GM18508 (cell line): ENCODE data around the gene PTPRN2.
"Not testable (repeated sequence)": the region's sequence is repeated elsewhere in the genome, so short reads cannot be mapped to it uniquely, and the experiment has no call there.

Source experiments
- ATAC-seq: cut with Tn5 transposase; IDR thresholded peaks from one replicate; pipeline ENCODE4 v1.9.1; 2021; ENCODE audit warnings: moderate number of reproducible peaks; ENCODE audit not compliant: insufficient read depth, unreplicated experiment

Gene PTPRN2

GRCh38 chr7:157900556-157900955 is 687.1 kb downstream of the PTPRN2 start:
- ATAC-seq: no peak

DNA sequence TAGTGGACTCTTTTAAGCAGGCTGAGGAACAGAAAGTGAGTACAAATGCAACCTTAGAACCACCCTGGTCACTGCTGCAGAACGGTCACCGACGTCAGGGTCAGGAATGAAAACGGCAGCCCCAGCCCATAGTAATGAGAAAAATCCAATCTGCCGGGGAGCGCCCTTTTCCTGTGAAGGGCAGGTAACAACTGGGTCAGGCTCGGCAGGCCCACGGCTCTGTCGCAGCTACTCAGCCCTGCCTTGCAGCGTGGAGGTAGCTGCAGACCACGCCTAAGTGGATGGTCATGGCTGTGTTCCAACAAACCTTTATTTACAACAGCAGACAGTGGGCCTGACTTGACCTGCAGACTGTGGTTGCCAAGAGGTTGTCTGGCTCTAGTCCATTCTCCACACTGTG is 687.6 kb downstream of the PTPRN2 start:
- ATAC-seq: no peak

- no peak for ATAC-seq
These were observed 688.7 kb downstream of the PTPRN2 start for GRCh38 chr7:157898802-157899505.

DNA sequence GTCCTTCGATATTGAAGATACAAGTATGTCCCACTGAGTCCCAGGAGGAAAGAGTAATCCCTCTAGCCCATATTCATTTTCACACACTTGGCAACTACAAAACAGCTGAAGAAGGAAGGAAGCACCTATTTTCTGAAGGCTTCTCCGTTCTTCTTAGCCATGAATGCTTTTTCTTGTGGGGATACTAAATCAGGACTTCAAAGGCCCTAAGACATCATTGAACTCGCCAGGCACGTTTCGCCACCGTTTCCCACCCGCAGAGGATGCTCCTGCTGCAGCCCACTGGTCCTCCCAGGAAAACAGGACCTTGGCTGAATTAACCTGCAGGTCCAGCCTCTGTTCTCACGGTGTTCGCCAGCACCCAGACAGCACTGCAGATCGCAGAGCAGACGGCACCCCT is 689.4 kb downstream of the PTPRN2 start:
- ATAC-seq: no peak

DNA sequence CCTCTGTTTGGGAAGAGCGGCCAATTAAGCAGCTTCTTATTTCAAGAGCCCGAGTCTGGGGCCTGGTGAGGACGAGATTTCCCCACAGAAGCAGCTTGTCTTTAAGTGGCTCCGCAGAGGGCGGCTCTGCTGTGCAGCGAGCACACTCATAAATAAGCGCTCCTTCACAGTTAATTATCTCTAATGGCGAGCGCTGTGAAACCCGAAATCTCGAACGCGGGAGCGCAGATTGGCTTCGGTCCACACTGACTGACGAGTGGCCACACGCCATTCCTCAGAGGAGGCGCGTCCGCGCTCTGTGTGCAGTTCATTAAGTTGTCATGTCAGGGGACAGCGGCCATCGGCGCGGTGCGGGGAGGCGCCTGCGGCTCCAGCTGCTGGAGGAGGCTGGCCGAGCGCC is 689.9 kb downstream of the PTPRN2 start:
- no peak for ATAC-seq

DNA sequence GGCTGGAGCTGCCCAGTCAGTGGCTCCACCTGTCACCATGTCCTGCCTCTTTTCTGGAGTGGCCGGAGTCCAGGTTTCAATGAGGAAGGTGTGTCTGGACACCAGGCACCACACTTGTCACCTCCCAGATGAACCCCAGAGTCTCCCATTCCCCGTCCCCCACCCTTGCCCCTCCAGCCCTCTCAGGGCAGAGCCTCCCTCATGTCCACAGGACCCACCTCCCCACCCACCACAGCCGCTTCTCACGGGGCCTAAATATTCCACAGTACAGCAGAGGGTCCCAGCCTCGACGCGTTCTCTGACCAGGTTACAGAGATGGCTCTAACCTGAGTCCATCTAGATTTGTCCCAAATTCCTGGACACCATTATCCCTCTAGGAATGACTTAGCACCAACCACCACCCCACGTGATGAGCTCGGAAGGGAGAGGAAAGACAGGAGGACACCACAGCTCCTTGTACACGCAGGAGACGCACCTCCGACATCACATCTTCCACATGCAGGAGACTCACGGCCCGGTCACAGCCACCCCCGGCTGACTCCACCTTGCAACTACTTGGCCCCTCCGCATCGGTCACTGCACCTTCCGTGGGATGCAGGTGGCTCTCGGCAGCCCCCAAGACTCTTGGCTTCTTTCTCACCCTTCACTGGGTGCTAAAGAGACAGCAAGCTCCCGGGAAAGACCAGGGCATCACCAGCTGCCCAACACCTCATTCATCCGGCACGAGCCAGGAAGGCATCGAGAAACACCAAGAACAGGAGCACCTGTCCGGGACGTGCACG is 690.7 kb downstream of the PTPRN2 start:
- no peak for ATAC-seq

GRCh38 chr7:157896376-157896675 is 691.3 kb downstream of the PTPRN2 start:
- not testable (repeated sequence) for ATAC-seq

DNA sequence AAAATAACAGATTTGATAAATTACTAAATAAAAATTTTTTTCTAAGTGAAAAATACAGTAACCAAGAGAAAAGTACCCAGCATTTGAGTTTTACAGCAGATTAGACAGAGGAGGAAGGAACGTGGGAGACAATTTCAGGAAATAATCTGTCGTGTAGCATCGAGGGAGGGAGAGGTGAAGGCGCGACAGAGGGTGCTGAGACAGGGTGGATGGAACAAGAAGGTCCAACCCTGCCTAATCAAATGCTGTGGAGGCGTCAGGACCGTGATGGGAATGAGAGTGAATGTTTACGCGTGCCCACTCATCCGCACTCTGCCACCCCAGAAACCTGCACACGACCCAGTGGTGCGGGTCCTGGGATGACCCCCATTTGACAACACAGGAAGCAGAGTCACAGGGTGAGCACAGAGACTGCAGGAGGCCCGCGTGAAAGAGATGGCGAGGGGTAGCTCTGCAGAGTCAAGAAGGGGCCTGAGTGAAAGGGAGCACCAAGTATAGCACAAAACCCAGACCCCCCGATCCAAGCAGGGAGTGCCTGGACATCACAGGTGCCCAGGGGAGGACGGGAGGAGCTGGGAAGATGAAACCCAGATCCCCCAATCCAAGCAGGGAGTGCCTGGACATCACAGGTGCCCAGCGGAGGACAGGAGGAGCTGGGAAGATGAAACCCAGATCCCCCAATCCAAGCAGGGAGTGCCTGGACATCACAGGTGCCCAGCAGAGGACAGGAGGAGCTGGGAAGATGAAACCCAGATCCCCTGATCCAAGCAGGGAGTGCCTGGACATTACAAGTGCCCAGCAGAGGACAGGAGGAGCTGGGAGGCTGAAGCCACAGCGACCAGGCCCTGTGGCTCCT is 691.9 kb downstream of the PTPRN2 start:
- ATAC-seq: no peak

- not testable (repeated sequence) for ATAC-seq
These were observed 692.5 kb downstream of the PTPRN2 start for GRCh38 chr7:157895098-157895497.

DNA sequence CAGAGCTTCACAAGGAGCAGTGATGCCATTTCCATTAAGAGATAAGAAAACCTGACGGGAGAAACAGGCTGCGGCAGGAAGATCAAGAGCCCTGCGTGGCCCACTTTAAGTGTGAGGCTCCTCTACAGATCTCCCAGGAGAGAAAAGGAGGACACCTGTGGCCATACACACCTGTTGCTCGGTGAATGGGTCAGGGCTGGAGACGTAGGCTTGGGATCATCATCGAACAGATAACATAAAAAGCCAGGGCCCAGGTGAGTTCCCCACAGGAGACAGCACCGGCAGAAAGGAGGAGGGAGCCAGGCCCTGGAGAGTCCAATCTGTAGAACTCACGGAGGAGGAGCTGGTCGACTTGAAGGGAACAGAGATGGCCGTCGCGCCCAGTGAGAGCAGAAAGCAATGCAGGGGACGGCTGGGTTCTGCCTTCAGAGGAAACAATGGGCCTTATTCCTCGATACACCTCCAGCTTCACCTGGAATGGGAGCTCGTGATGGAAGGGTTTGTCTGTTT is 694.0 kb downstream of the PTPRN2 start:
- no peak for ATAC-seq

- ATAC-seq: no peak
These were observed 694.7 kb downstream of the PTPRN2 start for GRCh38 chr7:157892751-157893523.

DNA sequence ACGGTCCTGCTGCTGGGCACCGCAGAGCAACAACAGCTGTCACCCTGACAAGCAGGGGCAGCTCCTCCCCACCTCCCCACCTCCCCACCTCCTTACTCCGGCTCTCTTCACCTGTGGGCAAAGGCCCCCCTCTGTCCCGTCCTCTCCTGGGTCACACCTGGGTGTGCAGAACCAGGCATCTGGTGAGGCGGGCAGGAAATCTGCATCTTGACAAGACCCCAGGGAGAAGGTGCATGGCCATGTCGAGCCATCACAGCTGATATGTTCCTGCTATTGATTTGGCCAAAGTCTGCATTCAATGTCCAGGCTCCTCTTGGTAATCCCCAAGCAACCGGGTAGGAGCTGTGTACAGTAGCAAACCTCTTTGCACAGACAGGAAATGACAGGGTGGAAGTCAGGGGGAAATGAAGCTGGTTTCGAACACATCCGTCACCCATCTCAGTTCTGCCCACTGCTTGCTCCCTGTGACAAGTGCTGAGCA is 696.7 kb downstream of the PTPRN2 start:
- no peak for ATAC-seq

DNA sequence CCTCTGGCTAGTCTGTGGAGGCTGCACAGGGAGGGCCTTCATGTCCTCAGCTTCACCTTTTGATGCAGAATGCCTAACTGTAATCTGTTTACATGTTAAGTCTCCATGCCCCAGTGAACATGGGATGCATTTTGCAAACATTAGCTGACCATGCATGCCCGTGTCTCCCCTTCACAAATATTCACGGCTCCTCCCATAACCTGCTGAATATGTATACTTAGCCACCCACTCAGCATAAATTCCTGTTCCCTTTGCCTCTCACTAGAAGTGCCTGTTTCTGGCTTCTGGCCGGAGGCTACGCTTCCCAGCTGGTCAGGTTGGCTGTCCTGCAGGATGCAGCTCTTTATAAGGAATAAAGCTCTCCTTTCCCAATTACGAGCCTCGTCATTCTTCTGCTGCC is 698.1 kb downstream of the PTPRN2 start:
- ATAC-seq: no peak

GRCh38 chr7:157888579-157888978 is 699.0 kb downstream of the PTPRN2 start:
- ATAC-seq: no peak

GRCh38 chr7:157887400-157887799 is 700.2 kb downstream of the PTPRN2 start:
- ATAC-seq: no peak

GRCh38 chr7:157886711-157887110 is 700.9 kb downstream of the PTPRN2 start:
- no peak for ATAC-seq

DNA sequence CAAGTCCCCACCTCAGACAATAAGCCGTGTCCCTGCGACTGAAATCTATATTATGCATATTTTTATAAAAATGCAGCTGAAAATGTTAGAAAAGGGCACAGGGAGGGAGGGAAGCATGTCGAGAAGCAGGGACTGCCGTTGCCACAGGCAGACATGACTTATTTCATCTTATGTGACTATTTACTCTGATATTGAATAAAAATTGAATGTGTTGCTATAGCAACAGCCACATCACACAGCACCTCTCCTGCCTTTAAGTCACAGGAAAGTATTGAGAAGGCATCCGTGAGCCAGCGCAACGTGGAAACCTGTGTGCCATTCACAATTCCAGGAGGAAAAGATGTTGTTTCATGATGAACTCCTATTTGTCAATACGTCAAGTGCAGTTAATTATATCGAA is 701.4 kb downstream of the PTPRN2 start:
- no peak for ATAC-seq

DNA sequence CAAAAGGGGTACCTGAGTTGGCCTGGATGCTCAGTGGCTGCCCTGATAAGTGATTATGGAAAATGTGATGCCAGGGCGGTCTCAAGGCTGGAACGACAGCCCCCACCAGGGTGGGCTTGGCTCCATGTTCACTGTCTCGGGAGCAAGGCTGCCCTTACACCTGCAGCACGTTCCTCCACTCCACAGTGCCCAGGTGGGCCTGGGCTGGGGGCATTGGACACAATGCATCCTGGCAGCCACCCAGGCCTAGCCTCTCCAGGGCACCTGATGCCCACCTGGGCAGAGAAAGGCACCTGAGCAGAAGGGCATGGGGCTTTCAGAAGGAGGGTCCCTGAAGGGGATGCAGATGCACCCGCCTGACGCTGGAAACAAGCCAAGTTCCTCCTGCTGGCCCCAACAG is 702.5 kb downstream of the PTPRN2 start:
- ATAC-seq: no peak

DNA sequence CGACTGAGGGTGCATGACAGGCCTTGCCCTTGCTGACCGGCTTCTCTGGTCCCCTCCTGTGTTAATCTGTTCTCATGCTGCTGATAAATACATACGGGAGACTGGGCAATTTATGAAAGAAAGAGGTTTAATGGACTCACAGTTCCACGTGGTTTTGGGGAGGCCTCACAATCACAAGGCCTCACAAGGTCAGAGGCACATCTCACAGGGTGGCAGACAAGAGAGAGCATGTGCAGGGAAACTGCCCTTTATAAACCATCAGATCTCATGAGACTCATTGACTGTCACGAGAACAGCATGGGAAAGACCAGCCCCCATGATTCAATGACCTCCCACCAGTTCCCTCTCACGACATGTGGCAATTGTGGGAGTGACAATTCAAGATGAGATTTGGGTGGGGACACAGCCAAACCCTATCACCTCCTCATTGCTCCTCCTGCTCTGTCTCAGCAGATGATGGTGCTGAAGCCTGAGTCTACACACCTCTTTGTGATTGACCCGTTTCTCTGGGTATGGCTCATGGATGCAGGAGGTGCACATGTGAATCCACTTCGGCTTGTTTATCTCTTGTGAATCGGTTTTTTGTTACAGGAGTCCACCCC is 703.1 kb downstream of the PTPRN2 start:
- ATAC-seq: no peak
